GM08714 (cell line): ENCODE results near the gene CTNND2.
"Not testable (repeated sequence)": the region's sequence is repeated elsewhere in the genome, so short reads cannot be mapped to it uniquely, and the experiment has no call there.

Source experiments
- H3K4me3 ChIP-seq: fragments of 200-500 bp; sonication (Bioruptor generic); 2 replicates; pipeline ENCODE4 v1.5.1; 2014; ENCODE audit warnings: mild to moderate bottlenecking, low read length, inconsistent platforms
- ZNF274 ChIP-seq: IDR thresholded peaks from 2 replicates; pipeline ENCODE4 v1.6.1; 2012; ENCODE audit warnings: mild to moderate bottlenecking, low read depth, low read length

Gene CTNND2

GRCh38 chr5:11104651-11105112 lies 799.6 kb downstream of the CTNND2 start:
- no peak for TF ChIP-seq ZNF274
- H3K4me3 ChIP-seq: no peak overlapping the region

GRCh38 chr5:11104210-11104609 lies 800.0 kb downstream of the CTNND2 start:
- no peak overlapping the region for H3K4me3 ChIP-seq
- TF ChIP-seq ZNF274: no peak

- TF ChIP-seq ZNF274: no peak
Measured at GRCh38 chr5:11084111-11084510, 820.1 kb downstream of the CTNND2 start.

GRCh38 chr5:11082404-11082945 lies 821.8 kb downstream of the CTNND2 start:
- H3K4me3 ChIP-seq: no peak overlapping the region
- TF ChIP-seq ZNF274: no peak

More at GRCh38 chr5:11084111-11084510, 820.1 kb downstream of the CTNND2 start:
- H3K4me3 ChIP-seq: no peak overlapping the region

GRCh38 chr5:11076945-11077613 lies 827.2 kb downstream of the CTNND2 start:
- no peak for TF ChIP-seq ZNF274
- no peak overlapping the region for H3K4me3 ChIP-seq

GRCh38 chr5:11075035-11075805 lies 829.0 kb downstream of the CTNND2 start:
- no peak for TF ChIP-seq ZNF274
- H3K4me3 ChIP-seq: no peak overlapping the region

- TF ChIP-seq ZNF274: no peak
- no peak overlapping the region for H3K4me3 ChIP-seq
Measured at GRCh38 chr5:11072568-11072967, 831.7 kb downstream of the CTNND2 start.

GRCh38 chr5:11072076-11072475 lies 832.2 kb downstream of the CTNND2 start:
- H3K4me3 ChIP-seq: no peak overlapping the region
- no peak for TF ChIP-seq ZNF274

GRCh38 chr5:11069041-11069440 lies 835.2 kb downstream of the CTNND2 start:
- H3K4me3 ChIP-seq: no peak overlapping the region
- no peak for TF ChIP-seq ZNF274

GRCh38 chr5:11065723-11066122 lies 838.5 kb downstream of the CTNND2 start:
- H3K4me3 ChIP-seq: not testable (repeated sequence)

- TF ChIP-seq ZNF274: no peak
- no peak overlapping the region for H3K4me3 ChIP-seq
Measured at GRCh38 chr5:11064763-11065450, 839.3 kb downstream of the CTNND2 start.

- TF ChIP-seq ZNF274: no peak
- H3K4me3 ChIP-seq: no peak overlapping the region
Measured at GRCh38 chr5:11062397-11062796, 841.8 kb downstream of the CTNND2 start.

GRCh38 chr5:11056560-11056959 lies 847.7 kb downstream of the CTNND2 start:
- H3K4me3 ChIP-seq: no peak overlapping the region
- no peak for TF ChIP-seq ZNF274

- H3K4me3 ChIP-seq: no peak overlapping the region
- no peak for TF ChIP-seq ZNF274
Measured at GRCh38 chr5:11054014-11054413, 850.2 kb downstream of the CTNND2 start.
